Thyroid gland (tissue), 4 donors: ENCODE data around the gene ZMYM4. TPM values are rescaled to one million over a fixed set of nuclear protein-coding genes. Genes with fewer than 3 reads are reported as not detected.

Experiments used
- DNase-seq, 2 donors: peaks; one replicate each; pipeline ENCODE4 v3.0.0-alpha.2; 2019
- H3K27ac ChIP-seq, 3 donors: fragments of 200-600 bp; sonication (generic); 1 replicate in 2 of 3; 2 replicates in 1 of 3; pipeline ENCODE4 v1.5.1; 2016 to 2019; ENCODE audit warnings: mild to moderate bottlenecking in 1 of 3, moderate library complexity in 1 of 3
- H3K27me3 ChIP-seq: fragments of 200-600 bp; sonication (generic); one replicate; pipeline ENCODE4 v1.5.1; 2019
- H3K36me3 ChIP-seq, 2 donors: fragments of 200-600 bp; sonication (generic); one replicate each; pipeline ENCODE4 v1.5.1; 2016 to 2019
- H3K4me1 ChIP-seq, 2 donors: fragments of 200-600 bp; sonication (generic); one replicate each; pipeline ENCODE4 v1.5.1; 2017 to 2019
- H3K4me3 ChIP-seq, 3 donors: fragments of 200-600 bp; sonication (generic); replicated peaks in 1 of 3; 1 replicate in 2 of 3; 2 replicates in 1 of 3; pipeline ENCODE4 v1.5.1; 2016; ENCODE audit warnings: mild to moderate bottlenecking in 1 of 3
- H3K9me3 ChIP-seq: fragments of 200-600 bp; sonication (generic); one replicate; pipeline ENCODE4 v1.5.1; 2017
- POLR2A ChIP-seq, 2 donors: fragments of 450-650 bp; IDR thresholded peaks; one replicate each; pipeline ENCODE4 v1.6.1; 2017; ENCODE audit warnings: antibody characterized with exemption in 2 of 2, mild to moderate bottlenecking in 2 of 2, moderate library complexity in 1 of 2
- WGBS, 2 donors: methylation state at CpG; one replicate each; pipeline ENCODE4 v1.1.5; 2017; 5-methylcytosine and 5-hydroxymethylcytosine counted together
- intact Hi-C: fragments of 100-400 bp; cut with DNase I; formaldehyde crosslinking; loops from one replicate; pipeline ENCODE4 v1.15.1; 2023
- total RNA-seq, 4 donors: library from RNA; depleted of rRNA; stranded (reverse); fragments of >200 nt; gene quantifications; one replicate each; pipeline ENCODE4 v1.2.3, GENCODE V29; 2016
- TF ChIP-seq, protein P1 (sequence below), 6 experiments: fragments of 200-600 bp in 3 of 6; fragments of 450-650 bp in 3 of 6; sonication (generic) in 3 of 6; IDR thresholded peaks; one replicate each; pipeline ENCODE4 v1.5.1; 2016 to 2019; ENCODE audit warnings: antibody characterized with exemption in 6 of 6, mild to moderate bottlenecking in 2 of 6, inconsistent platforms in 1 of 6, moderate library complexity in 1 of 6

ZMYM4 gene
- 10 to 100 TPM; 46.8 to 71.6 (median 56.0) TPM for total RNA-seq

DNA sequence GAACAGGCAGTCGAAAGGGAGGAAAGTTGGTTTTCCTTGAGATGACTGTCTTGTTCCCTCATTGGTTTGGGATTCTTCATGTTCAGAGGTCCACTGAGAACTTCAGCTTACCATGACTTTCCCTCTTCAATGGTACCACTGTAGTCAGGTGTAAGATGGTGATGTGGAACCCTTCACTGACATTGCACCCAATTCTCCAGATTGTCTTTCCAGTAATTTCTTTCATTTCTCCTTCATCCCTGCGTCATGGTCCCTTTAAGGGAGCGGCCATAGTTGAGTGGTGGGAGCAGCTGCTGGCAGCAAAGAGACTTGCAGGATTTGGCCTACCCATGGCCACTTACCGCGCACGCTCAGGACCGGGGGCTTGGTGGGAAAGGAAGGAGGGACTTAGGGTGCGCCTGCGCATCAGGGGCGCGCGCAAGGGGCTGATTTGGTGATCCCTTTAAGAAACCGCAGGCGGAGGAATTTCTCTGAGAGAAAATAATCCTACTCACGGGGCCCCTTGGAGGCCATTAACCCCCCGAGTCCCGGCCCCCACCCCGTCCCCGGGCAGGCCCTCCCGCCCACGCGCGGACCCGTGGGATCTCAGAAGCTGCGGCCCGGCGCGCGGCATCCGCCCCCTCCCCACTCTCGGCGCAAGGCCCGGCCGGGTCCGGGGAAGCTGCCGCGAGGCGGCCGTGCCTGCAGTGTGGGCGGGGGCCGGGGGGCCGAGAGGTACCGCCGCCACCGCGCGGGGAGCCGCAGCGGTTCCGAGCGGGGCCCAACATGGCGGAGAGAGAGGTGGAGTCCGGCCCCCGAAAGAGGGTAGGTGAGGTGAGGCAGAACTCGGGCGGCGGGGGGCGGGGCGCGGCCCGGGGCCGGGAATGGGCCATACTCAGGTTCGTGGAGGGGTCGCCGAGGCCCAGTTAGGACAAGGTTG lies at the start of gene ZMYM4:
ZMYM4 (plus strand) TSS at position 428 of the 919 bp plus-strand sequence; CDS start at position 766, 338 bp downstream.
- peak in 1 of 2 donors; percentile 52 for TF ChIP-seq POLR2A (IDR thresholded peaks at IDR 0.05)
- TF ChIP-seq, protein P1, sequence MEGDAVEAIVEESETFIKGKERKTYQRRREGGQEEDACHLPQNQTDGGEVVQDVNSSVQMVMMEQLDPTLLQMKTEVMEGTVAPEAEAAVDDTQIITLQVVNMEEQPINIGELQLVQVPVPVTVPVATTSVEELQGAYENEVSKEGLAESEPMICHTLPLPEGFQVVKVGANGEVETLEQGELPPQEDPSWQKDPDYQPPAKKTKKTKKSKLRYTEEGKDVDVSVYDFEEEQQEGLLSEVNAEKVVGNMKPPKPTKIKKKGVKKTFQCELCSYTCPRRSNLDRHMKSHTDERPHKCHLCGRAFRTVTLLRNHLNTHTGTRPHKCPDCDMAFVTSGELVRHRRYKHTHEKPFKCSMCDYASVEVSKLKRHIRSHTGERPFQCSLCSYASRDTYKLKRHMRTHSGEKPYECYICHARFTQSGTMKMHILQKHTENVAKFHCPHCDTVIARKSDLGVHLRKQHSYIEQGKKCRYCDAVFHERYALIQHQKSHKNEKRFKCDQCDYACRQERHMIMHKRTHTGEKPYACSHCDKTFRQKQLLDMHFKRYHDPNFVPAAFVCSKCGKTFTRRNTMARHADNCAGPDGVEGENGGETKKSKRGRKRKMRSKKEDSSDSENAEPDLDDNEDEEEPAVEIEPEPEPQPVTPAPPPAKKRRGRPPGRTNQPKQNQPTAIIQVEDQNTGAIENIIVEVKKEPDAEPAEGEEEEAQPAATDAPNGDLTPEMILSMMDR (IDR thresholded peaks at IDR 0.05), result peak in 2 of 6 experiments; percentile 17 to 28
- whole genome bisulfite sequencing, 2 donors, result 6 to 9% methylated on average over 9 to 16 of the region's 65 CpGs
- Histone ChIP-seq H3K27me3 (no peaks in the 10 kb centered on the region), H3K36me3 (no peaks in the 10 kb centered on the region), H3K9me3 (no peaks in the 10 kb centered on the region), H3K27ac (peak within 1 kb of the TSS; percentile 69 to 95 (median 86)), H3K4me3 (peak within 1 kb of the TSS; percentile 82 to 100 (median 91)), H3K4me1 (peaks cover 11 to 22% of the 10 kb centered on the region in 2 donors)
- intact Hi-C loops, result no loop called here
- DNase-seq, result peak; percentile 95 to 96

DNA sequence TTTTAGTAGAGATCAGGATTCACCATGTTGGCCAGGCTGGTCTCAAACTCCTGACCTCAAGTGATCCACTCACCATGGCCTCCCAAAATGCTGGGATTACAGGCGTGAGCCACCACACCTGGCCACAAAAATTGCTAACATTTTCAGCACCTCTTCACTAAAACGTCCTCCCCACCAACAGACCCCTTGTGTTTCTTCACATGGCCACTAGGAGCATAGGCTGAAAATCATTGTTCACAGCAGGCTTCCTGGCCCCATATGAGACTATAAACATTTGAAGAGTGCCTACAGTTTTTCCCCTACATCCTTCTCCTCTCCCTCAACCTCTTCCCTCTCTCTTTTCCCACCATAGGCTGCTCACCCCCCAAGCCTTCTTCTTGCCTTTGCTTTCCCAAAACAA lies 47.5 kb upstream of the ZMYM4 start:
- no peak for DNase-seq
- intact Hi-C loops, result no loop called here
- no peaks in the 10 kb centered on the region for H3K27me3 ChIP-seq
- no peak overlapping the region for H3K4me3 ChIP-seq
- H3K9me3 ChIP-seq, result no peaks in the 10 kb centered on the region
- H3K4me1 ChIP-seq, result no peaks in the 10 kb centered on the region
- WGBS, 2 donors, result 35 to 49% methylated on average over 2 of the region's 2 CpGs
- TF ChIP-seq, protein P1 (IDR thresholded peaks at IDR 0.05), result peak in 2 of 6 experiments; percentile 18 to 25
- no peak for TF ChIP-seq POLR2A (IDR thresholded peaks at IDR 0.05)
- no peaks in the 10 kb centered on the region for H3K36me3 ChIP-seq
- no peak overlapping the region for H3K27ac ChIP-seq

DNA sequence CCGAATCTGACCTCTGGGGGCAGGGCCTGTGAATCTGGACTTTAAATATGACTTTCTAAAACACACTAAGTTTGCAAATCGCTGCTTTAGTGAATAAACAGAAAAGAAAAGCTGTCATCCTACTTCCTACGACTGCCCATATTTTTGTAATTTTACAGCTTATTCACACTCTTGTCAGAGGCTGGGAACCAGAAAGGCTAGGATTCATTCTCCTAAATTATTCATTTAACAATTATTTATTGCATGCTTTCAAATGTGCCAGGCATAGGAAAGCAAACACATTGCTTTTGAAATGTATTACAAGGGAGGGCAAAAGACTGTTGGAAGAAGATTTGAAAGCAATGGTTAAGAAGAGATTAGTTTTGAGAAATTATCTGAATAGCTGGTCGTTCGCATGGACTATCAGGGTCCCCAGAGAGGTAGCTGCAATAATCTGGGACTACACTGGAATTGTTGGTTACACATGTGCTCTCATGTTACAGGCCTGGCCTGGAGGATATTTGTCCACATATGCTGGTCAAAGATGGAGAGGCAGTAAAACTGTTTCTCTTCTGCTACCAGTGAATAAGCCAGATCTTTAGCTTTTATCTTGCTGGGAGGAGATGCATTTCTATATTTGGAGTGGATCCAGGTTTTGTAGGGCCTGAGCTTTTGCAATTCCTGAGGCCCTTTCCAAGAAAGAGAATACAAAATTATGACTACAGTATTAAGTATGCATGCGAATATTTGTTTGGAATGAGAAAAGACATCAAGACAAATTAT lies 46.0 kb upstream of the ZMYM4 start:
- intact Hi-C loops, result no loop called here
- DNase-seq, result no peak
- TF ChIP-seq, protein P1 (IDR thresholded peaks at IDR 0.05), result no peak
- TF ChIP-seq POLR2A (IDR thresholded peaks at IDR 0.05), result no peak
- H3K36me3 ChIP-seq, result no peaks in the 10 kb centered on the region
- no peak overlapping the region for H3K27ac ChIP-seq
- 73% methylated on average over 6 of the region's 6 CpGs for WGBS, 2 donors
- no peak overlapping the region for H3K4me3 ChIP-seq
- H3K4me1 ChIP-seq, result no peaks in the 10 kb centered on the region
- no peaks in the 10 kb centered on the region for H3K9me3 ChIP-seq
- no peaks in the 10 kb centered on the region for H3K27me3 ChIP-seq

DNA sequence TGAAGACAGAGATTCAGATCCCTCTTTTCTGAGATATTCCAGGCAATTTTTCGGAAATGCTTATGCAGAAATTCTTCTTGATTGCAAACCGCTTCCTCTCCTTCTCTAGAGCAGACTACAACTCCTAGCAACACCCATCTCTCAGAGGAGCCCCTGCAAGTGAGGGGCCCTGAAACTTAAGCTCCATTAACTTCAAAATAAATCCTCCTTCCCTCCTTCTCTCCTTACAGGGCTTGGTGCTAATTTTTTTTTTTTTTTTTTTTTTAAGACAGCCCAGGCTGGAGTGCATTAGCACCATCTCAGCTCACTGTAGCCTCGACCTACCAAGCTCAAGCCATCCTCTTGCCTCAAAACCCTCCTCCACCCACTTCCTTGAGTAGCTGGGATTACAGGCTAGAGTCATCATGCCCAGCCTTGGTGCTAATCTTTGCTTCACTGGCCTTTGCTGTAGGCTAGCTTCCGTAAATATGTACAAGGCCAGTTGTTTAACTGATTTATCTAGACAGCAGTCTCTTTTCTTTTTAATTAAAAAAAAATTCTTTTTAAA lies 45.4 kb upstream of the ZMYM4 start:
- TF ChIP-seq, protein P1 (IDR thresholded peaks at IDR 0.05), result no peak
- TF ChIP-seq POLR2A (IDR thresholded peaks at IDR 0.05), result no peak
- no peaks in the 10 kb centered on the region for H3K9me3 ChIP-seq
- H3K27ac ChIP-seq, result no peak overlapping the region
- no peaks in the 10 kb centered on the region for H3K36me3 ChIP-seq
- no peaks in the 10 kb centered on the region for H3K4me1 ChIP-seq
- WGBS, 2 donors, result 82 to 84% methylated on average over 4 of the region's 4 CpGs
- no peak overlapping the region for H3K4me3 ChIP-seq
- H3K27me3 ChIP-seq, result no peaks in the 10 kb centered on the region
- intact Hi-C loops, result no loop called here
- DNase-seq, result no peak
